Middle frontal gyrus (tissue), 1 donor: ENCODE data around the gene BRSK2.

Experiments
- DNase-seq: peaks from one replicate; pipeline ENCODE4 v3.0.0-alpha.2; 2015; ENCODE audit warnings: low spot score; ENCODE audit errors: extremely low spot score

Gene BRSK2

DNA sequence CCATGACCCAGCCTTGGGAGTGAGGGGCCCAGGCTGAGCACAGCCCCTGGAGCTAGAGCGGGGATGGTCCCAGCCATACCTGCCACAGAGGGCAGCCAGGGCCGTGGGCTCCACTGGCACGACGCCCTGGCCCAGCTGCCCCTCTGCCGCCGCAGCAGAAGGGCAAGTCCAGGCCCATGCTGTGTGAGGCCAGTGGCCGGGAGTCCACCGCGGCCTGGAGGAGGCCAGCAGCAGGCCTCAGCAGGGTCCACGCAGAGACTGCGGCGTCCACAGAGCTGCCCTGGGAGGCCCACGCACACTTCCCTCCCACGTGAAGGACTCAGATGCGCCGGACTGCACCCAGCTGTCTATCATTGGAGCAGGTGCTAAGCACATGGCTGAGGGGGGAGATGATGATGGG lies 73.3 kb downstream of the BRSK2 start:
- no peak for DNase-seq

GRCh38 chr11:1466784-1467183 lies 77.0 kb downstream of the BRSK2 start:
- no peak for DNase-seq

DNA sequence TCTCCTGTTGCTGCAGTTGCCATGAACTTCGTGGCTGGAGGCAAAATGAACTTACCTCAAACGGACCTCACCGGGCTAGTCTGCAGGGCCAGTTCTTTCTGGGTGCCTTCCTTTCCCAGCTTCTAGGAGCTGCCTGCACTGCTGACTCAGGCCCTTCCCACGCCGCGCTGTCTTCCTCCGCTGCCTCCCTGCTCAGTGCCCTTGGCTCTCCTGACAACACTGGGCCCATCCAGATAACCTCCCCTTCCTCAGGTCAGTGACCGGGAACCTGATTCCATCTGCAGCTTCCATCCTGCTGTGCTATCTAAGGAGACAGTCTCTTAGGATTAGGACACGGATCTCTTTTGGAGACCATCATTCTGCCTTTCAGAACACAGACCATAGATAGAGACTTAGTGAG lies 77.5 kb downstream of the BRSK2 start:
- DNase-seq = no peak

DNA sequence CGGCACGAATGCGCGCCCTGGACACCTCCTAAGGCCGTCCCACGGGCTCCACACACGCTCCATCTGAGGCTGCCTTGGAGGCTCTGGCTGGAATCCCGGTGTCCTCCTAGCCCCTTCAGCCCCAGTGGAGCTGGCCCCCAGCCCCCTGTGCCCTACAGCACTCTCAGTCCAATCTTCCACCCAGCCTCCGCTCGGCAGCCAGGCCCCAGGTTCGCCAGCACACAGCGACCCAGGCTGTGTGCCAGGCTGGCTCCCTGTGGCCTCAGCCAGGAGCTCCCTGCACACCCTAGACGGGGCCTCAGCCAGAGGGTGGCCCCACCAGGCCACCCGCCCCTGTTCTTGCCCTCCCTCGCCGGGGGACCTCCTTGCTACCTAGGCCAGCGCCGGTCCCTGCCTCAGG lies 78.3 kb downstream of the BRSK2 start:
- DNase-seq = no peak

DNA sequence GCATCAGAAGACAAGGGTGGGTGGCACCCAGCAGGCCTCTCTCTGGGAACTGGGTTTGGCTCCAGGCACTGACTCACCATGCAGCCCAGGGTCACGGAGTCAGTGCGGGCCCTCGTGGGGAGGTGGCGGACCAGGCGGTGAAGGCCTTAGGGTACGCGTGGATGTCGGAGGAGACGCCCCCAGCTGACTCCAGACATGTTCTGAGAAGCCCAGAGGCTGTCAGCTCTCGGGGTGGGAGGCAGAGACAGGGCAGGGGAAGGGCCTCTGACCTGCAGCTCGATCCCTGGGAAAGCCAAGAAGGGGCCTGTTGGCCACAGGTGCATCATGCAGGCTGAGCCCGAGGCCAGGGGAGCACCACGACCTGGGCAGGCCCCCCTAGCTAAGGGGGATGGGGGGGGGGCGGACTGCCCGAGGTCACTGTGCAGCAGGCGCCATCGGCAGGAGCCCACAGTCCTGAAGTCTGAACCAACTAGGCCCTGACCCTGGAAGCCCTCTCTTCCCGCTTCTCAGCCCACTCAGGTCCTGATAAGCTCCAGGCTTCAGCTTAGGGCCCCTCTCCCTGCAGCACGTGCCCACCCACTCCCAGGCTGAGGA lies 78.8 kb downstream of the BRSK2 start:
- no peak for DNase-seq

GRCh38 chr11:1469287-1469910 lies 79.7 kb downstream of the BRSK2 start:
- DNase-seq = no peak

DNA sequence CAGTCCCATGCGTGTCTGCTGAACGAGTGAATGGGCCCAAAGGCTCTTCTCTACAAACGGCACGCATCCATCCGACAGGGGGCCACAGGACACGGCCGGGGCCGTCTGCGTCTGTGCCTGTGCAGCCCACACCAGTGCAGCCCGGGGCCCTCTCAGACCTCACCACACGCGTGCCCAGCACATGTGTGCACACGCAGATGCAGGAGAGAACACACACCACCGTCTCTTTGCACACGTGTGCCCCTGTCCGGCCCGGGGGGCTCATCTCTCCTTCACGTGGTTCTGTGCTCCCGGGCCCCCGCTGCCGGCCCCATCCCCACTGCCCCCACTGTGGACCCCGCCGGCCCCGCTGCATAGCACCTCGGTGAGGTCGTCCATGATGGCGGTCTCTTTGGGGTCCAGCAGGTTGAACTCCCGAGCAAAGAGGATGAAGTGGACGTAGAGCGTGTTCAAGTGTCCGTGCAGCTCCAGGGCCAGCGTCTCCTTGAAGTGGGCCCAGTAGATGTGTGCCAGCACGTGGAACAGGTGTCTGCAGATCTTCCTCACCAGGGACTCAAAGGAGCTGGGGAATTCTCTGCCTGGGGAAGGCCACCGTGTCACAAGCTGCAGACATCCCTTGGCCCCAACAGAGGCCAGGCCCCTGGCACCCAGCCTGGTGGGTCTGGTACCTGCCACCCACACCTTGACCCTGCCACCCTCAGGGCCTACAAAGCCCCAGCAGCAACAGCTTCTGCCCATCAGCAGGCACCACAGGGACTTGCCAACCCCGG lies 80.4 kb downstream of the BRSK2 start:
- no peak for DNase-seq

DNA sequence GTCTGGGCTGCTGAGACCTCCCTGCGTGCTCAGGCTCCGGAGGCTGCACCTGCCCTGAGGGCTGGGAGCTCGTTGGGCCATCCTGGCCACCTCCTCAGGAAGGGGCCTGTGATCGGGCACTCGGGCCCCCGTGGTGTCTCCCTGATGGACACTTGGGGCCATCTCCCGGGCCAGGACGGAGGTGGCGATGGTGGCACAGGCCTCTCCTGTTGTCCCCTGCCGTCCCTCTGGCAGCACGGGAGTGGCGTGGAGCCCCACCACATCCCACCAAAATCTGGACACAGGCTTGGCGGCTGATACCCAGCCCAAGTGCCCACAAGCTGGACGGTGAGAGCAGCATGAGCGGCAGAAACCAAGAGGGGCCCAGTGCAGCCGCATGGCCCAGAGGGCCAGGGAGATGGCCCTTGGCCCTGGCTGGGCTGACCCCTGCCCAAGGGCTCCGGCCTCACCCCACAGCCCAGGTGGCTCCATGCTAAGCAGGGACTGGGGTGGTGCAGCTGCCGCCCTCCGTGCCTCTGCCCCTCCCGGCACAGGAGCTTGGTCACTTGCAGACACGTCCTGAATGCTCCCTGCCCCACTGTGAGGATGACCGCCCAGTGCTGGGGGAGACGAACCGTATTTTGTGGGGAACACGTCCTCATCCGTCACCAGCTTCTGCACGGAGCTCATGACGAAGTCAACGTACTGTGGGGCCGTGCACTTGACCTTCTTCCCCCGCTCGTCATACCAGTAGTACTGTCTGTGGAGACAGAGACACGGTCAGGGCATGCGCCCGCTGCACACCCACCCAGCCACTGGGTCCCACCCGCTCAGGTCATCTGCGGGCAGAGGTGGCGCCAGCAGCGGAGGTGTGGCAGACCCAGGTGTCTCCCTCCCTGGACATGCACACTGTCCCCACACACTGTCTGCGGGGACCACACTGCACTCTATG lies 81.2 kb downstream of the BRSK2 start:
- DNase-seq = no peak

DNA sequence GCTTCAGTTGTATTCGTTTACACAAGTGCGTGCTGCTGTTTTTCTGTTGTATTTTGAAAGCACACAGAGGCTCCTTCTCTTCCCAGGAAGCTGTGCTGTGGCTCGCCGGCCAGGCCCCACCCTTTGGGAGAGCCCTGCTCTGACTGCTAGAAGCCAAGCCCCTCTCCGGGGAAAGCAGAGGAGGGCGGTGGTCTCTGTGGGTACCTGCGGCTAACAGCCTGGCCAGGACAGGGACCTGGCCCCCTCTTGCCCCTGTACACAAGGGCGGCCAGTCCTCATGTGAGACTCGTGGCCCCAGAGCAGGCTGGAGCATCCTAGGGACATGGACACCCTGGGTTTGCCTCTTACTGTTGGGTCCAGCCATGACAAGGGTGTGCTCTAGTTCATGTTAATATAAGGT lies 82.0 kb downstream of the BRSK2 start:
- no peak for DNase-seq

- DNase-seq = no peak
These were observed 82.7 kb downstream of the BRSK2 start for GRCh38 chr11:1472180-1473005.

DNA sequence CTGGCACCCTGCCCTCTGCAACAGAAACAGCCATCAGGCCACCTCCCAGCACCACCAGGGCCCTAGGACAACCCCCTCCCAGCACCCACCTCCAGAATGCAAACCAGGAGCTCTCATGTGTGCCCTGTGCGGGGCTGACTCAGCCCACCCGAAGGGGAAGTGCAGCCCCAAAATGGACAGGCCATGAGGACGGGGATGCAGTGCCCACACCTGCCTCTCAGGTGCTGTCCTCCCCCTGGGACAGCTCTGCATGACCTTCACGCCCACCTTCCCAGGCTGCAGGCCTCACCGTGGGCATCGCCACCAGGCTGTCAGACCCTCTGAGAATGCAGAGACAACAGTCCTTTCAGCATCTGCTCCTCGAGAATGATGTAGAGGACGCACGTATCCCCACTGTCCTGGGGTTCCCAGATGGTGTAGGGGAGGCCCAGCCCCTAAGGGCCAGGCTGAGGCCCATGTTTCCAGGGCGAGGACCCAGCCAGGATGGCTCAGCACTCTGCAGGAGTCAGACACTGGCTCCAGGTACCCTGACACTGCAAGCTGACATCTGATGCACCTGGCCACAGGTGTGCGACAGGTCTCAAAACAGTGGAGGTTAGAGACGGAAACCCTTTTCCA lies 83.4 kb downstream of the BRSK2 start:
- DNase-seq = no peak

DNA sequence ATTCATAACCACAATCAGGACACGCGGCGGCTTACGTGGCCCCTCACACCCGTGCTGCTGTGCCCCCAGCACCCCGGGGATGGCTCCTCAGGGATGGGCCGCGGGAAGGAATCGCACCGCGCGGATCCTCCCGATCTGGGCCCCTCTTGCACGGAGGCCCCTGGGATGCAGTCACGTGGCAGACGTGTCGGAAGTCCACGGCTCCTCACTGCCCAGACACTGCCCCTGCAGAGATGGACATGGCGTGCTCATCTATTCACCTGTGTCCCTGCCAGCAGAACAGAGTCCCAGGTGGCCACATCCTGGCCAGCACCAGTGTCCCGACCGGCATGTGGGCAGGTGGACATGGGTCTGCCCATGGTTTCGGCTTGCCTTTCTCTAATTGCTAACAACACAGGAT lies 84.1 kb downstream of the BRSK2 start:
- no peak for DNase-seq

DNA sequence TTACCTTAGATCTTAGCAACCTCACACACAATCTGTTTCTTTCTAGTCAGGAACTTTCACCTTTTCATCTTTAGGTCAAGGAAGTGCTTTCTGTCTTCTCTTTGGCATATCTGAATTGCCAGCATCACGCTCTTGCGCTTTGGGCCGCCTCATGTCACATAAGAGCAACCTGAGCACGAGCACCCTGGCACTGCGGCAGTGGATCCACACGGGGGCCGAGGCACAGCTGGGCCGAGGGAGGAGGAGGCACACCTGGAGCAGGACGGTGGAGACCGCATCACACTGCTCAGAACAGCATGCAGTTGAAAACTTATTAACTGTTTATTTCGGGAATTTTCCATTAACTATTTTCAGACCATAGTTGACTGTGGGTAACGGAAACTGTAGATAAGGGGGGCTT lies 86.1 kb downstream of the BRSK2 start:
- no peak for DNase-seq

DNA sequence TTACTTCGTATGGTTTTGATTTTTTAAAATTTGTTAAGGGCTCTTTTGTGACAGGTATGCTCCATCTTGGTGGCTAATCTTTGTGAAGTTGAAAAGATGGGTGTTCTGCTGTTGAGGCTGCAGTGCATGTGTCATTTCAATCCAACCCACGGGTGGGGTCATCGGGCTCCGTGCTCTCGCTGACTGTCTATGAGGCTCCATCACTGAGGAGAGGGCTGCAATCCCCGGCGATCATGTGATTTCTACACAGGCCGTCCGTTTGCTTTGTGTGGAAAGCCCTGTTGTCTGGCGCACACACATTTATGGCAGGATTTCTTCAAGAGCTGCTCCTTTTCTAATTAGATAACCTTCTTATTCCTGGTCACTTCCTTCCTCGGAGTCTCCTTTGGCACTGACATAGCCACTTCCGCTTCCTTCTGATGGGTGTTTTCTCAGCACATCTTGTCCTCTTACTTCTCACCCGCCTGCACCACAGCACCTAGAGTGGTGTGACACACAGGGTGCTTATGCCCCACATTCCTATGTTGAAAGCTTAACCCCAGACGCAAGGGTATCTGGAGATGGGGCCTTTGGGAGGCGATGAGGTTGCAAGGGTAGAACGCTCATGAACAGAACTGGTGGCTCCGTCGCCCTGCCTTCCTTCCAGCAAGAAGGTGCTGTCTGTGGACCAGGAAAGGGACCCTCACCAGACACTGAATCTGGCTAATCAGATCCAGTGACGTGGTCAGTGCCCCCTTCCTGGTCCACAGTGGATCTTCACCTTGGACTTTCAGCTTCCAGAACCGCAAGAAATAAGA lies 87.4 kb downstream of the BRSK2 start:
- no peak for DNase-seq

DNA sequence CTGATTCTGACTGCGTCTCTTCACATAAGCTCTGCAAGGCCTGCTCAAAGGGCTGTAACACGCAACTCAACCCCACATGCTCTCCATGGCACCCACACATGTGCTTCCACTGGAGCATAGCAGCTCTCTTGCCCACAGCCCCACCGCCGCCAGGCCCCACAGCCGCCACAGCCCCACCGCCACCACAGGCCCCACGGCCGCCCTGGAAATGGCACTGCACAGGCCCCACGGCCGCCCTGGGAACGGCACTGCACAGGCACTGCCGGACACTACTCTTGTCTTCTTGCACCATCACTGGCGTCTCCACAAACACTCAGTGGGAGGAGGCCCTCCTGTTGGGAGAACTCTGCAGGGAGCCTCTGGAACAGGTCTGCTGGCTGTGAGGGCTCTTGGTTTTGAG lies 88.3 kb downstream of the BRSK2 start:
- DNase-seq = no peak

- DNase-seq = no peak
These were observed 88.8 kb downstream of the BRSK2 start for GRCh38 chr11:1478544-1478943.

- DNase-seq = no peak
These were observed 89.4 kb downstream of the BRSK2 start for GRCh38 chr11:1479006-1479677.

GRCh38 chr11:1479678-1480118 lies 90.0 kb downstream of the BRSK2 start:
- DNase-seq = no peak

DNA sequence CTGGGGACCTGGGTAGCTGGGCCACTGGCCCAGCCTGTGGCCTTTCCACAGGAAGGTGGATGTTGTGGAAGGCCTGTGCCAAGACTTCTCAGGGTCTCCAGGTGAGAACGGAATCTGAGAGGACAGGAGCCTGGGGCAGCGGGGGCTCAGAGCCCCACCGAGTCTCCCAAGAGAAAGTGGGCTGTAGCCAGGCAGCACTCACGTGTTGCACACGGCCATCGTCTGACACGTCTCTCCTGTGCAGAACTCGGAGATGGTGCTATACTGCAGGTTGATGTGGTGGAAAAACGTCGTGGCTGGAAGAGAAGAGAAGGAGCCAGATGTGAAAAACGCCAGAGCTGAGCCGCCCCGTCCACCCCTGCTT lies 90.4 kb downstream of the BRSK2 start:
- DNase-seq = no peak
